Astrocyte of the cerebellum (primary cell): ENCODE measurements around the gene ZNF684.
"Not testable (repeated sequence)": the region's sequence is repeated elsewhere in the genome, so short reads cannot be mapped to it uniquely, and the experiment has no call there.

Source experiments
- DNase-seq: peaks from one replicate; pipeline ENCODE4 v3.0.0-alpha.2; 2011; ENCODE audit warnings: low read depth
- H3K4me3 ChIP-seq: 2 replicates; pipeline ENCODE4 v1.5.1; 2011; ENCODE audit warnings: mild to moderate bottlenecking, low read depth, low read length, moderate library complexity
- CTCF ChIP-seq: IDR thresholded peaks from 2 replicates; pipeline ENCODE4 v1.5.1; 2012; ENCODE audit warnings: low read length, low read depth, moderate library complexity, mild to moderate bottlenecking; ENCODE audit errors: missing control alignments
- in situ Hi-C: cut with HindIII; loops from 2 replicates; pipeline ENCODE4 v1.10.0; 2017; ENCODE audit warnings: low sequenced_read_pairs

ZNF684 gene

GRCh38 chr1:40531381-40532061 is at the start of gene ZNF684:
ZNF684 (plus strand) TSS chr1:40531637; CDS start chr1:40533167, 1,530 bp downstream.
- H3K4me3 ChIP-seq = peak within 1 kb of the TSS; percentile 84
- DNase-seq = peak; percentile 82
- in situ Hi-C loops = no loop called here
- TF ChIP-seq CTCF = no peak

- TF ChIP-seq CTCF = no peak
- DNase-seq = no peak
- in situ Hi-C loops = no loop called here
- H3K4me3 ChIP-seq = no peak overlapping the region
These were observed 36.0 kb upstream of the ZNF684 start for GRCh38 chr1:40495315-40495903.

GRCh38 chr1:40502651-40503050 is 28.8 kb upstream of the ZNF684 start:
- in situ Hi-C loops, H3K4me3 ChIP-seq, DNase-seq: not testable (repeated sequence)

- no peak for TF ChIP-seq CTCF
- in situ Hi-C loops = no loop called here
- no peak for DNase-seq
- H3K4me3 ChIP-seq = peak overlapping the region; percentile 77
These were observed 23.5 kb upstream of the ZNF684 start for GRCh38 chr1:40507973-40508372.

- DNase-seq = no peak
- H3K4me3 ChIP-seq = peak within 1 kb of the TSS; percentile 77
- in situ Hi-C loops = no loop called here
- no peak for TF ChIP-seq CTCF
These were observed 22.8 kb upstream of the ZNF684 start, which contains the start of gene EXO5 for GRCh38 chr1:40508375-40509341. EXO5 (plus strand) TSS chr1:40508767; CDS start chr1:40514545, 5,778 bp downstream.

GRCh38 chr1:40519517-40519916 is 11.9 kb upstream of the ZNF684 start:
- in situ Hi-C loops = no loop called here
- no peak for TF ChIP-seq CTCF
- DNase-seq = no peak
- no peak overlapping the region for H3K4me3 ChIP-seq
